WTC11 (cell line): ENCODE results near the gene GPR63. TPM values are rescaled to one million over a fixed set of nuclear protein-coding genes. Genes with fewer than 3 reads are reported as not detected.

Experiments
- ATAC-seq: fragments of 200-7000 bp; cut with Tn5 transposase; 2 replicates; pipeline ENCODE4 v1.10.0; 2021; ENCODE audit warnings: mild to moderate bottlenecking, moderate library complexity
- CTCF ChIA-PET: fragments of 300-600 bp; sonication (Branson Sonifier 250); formaldehyde crosslinking; loops from one replicate; lab custom pipeline; 2021; ENCODE audit warnings: antibody characterized with exemption; lab: Charles Lee
- POLR2A ChIA-PET: fragments of 350-600 bp; sonication (Branson Sonifier 250); formaldehyde crosslinking; loops from one replicate; lab custom pipeline; 2021; ENCODE audit warnings: antibody characterized with exemption; lab: Charles Lee
- DNase-seq: peaks from one replicate; pipeline ENCODE4 v3.0.0; 2021; ENCODE audit warnings: low spot score
- H3K27ac Mint-ChIP-seq: 2 replicates; pipeline ENCODE4 v1.8.0; 2021; ENCODE audit warnings: mixed read lengths
- H3K27me3 Mint-ChIP-seq: 2 replicates; pipeline ENCODE4 v1.8.0; 2021; ENCODE audit warnings: low read depth, mild to moderate bottlenecking, moderate library complexity, mixed read lengths
- H3K36me3 Mint-ChIP-seq: 2 replicates; pipeline ENCODE4 v1.8.0; 2021; ENCODE audit warnings: mixed read lengths
- H3K4me1 Mint-ChIP-seq: 2 replicates; pipeline ENCODE4 v1.8.0; 2022; ENCODE audit warnings: mixed read lengths
- H3K4me3 Mint-ChIP-seq: 2 replicates; pipeline ENCODE4 v1.8.0; 2021; ENCODE audit warnings: mild to moderate bottlenecking, moderate library complexity, mixed read lengths
- H3K9me3 Mint-ChIP-seq: 2 replicates; pipeline ENCODE4 v1.8.0; 2021; ENCODE audit warnings: mixed read lengths
- ATF3 ChIP-seq: sonication (generic); formaldehyde crosslinking; conservative IDR thresholded peaks from 2 replicates; pipeline ENCODE4 v1.8.1; 2022; ENCODE audit warnings: mild to moderate bottlenecking, missing genetic modification reagents
- CREM ChIP-seq: sonication (generic); formaldehyde crosslinking; IDR thresholded peaks from 2 replicates; pipeline ENCODE4 v1.8.1; 2022; ENCODE audit warnings: mild to moderate bottlenecking, missing genetic modification reagents, moderate library complexity
- E2F5 ChIP-seq: sonication (generic); formaldehyde crosslinking; IDR thresholded peaks from 2 replicates; pipeline ENCODE4 v1.8.1; 2022; ENCODE audit warnings: mild to moderate bottlenecking, moderate library complexity, missing genetic modification reagents
- FOXP4 ChIP-seq: sonication (generic); formaldehyde crosslinking; IDR thresholded peaks from 2 replicates; pipeline ENCODE4 v1.8.0; 2022; ENCODE audit warnings: mild to moderate bottlenecking, missing genetic modification reagents
- IRF2 ChIP-seq: sonication (generic); formaldehyde crosslinking; IDR thresholded peaks from 2 replicates; pipeline ENCODE4 v1.8.0; 2022; ENCODE audit warnings: low read depth, missing genetic modification reagents, borderline replicate concordance
- MLX ChIP-seq: sonication (generic); formaldehyde crosslinking; IDR thresholded peaks from 2 replicates; pipeline ENCODE4 v1.8.1; 2023; ENCODE audit warnings: mild to moderate bottlenecking, missing genetic modification reagents, moderate library complexity
- MYBL2 ChIP-seq: sonication (generic); formaldehyde crosslinking; IDR thresholded peaks from 2 replicates; pipeline ENCODE4 v1.8.1; 2023; ENCODE audit warnings: mild to moderate bottlenecking, moderate library complexity, missing genetic modification reagents
- NR3C1 ChIP-seq: sonication (generic); formaldehyde crosslinking; conservative IDR thresholded peaks from 2 replicates; pipeline ENCODE4 v1.8.1; 2023; ENCODE audit warnings: low read depth, mild to moderate bottlenecking, missing genetic modification reagents
- SMAD3 ChIP-seq: sonication (generic); formaldehyde crosslinking; IDR thresholded peaks from 2 replicates; pipeline ENCODE4 v1.8.0; 2022; ENCODE audit warnings: missing genetic modification reagents, mild to moderate bottlenecking, borderline replicate concordance
- SOX15 ChIP-seq: fragments of 250-450 bp; sonication (Bioruptor Pico); IDR thresholded peaks from 2 replicates; pipeline ENCODE4 v1.9.0; 2021; ENCODE audit warnings: mild to moderate bottlenecking
- USF2 ChIP-seq: sonication (generic); formaldehyde crosslinking; IDR thresholded peaks from 2 replicates; pipeline ENCODE4 v1.8.1; 2023; ENCODE audit warnings: mild to moderate bottlenecking, missing genetic modification reagents, moderate library complexity
- ZNF416 ChIP-seq: fragments of 250-450 bp; sonication (Bioruptor Pico); IDR thresholded peaks from 2 replicates; pipeline ENCODE4 v1.9.0; 2021; ENCODE audit warnings: mild to moderate bottlenecking, inconsistent platforms
- ZNF425 ChIP-seq: fragments of 250-450 bp; sonication (Bioruptor Pico); conservative IDR thresholded peaks from 2 replicates; pipeline ENCODE4 v1.9.0; 2021; ENCODE audit warnings: mild to moderate bottlenecking
- ZNF512 ChIP-seq: sonication (generic); formaldehyde crosslinking; IDR thresholded peaks from 2 replicates; pipeline ENCODE4 v1.8.1; 2022; ENCODE audit warnings: missing genetic modification reagents, borderline replicate concordance
- ZNF532 ChIP-seq: fragments of 250-450 bp; sonication (Bioruptor Pico); IDR thresholded peaks from 2 replicates; pipeline ENCODE4 v1.9.0; 2021; ENCODE audit warnings: mild to moderate bottlenecking, borderline replicate concordance
- total RNA-seq: library from RNA; stranded (reverse); gene quantifications from 3 replicates; pipeline ENCODE4 v1.2.3, GENCODE V29; 2021

Gene GPR63
- total RNA-seq, 1 experiment from 2014 or later, result 7.8 TPM

- H3K4me1 Mint-ChIP-seq, result peaks cover 12% of the 10 kb centered on the region
- POLR2A ChIA-PET, result no interaction called here
- no peak overlapping the region for H3K27ac Mint-ChIP-seq
- H3K4me3 Mint-ChIP-seq, result no peak overlapping the region
- H3K36me3 Mint-ChIP-seq, result no peaks in the 10 kb centered on the region
- ATAC-seq, result no peak; the same call in 1 of the 2 replicates
- TF ChIP-seq ZNF416 (CRISPR knock-in tag) (no peak), SMAD3 (CRISPR knock-in tag) (no peak), ATF3 (CRISPR knock-in tag) (no peak), ZNF425 (CRISPR knock-in tag) (no peak), NR3C1 (CRISPR knock-in tag) (no peak), MYBL2 (CRISPR knock-in tag) (no peak), ZNF512 (CRISPR knock-in tag) (no peak), FOXP4 (no peak), IRF2 (no peak), E2F5 (no peak), MLX (no peak), ZNF532 (CRISPR knock-in tag) (no peak), CREM (CRISPR knock-in tag) (no peak), USF2 (no peak), SOX15 (CRISPR knock-in tag) (no peak)
- TF ChIP-seq, all 79 proteins: peak for 0
- no peak for DNase-seq
- Mint-ChIP-seq H3K9me3 (no peaks in the 10 kb centered on the region), H3K27me3 (no peaks in the 10 kb centered on the region)
- CTCF ChIA-PET, result no interaction called here
These were observed 74.7 kb downstream of the GPR63 start for GRCh38 chr6:96762599-96762998.
